ENCODE measurements around the gene KRTAP1-5.

GRCh38 chr17:41064301-41064700, 37.3 kb upstream of the KRTAP1-5 start:
- no peak for TF ChIP-seq YY1 (IDR thresholded peaks at IDR 0.05; ENCODE audit: low read depth)
- TF ChIP-seq CHD2 (IDR thresholded peaks at IDR 0.05; ENCODE audit: low read length, partially characterized antibody) = no peak
- TF ChIP-seq, protein P1, sequence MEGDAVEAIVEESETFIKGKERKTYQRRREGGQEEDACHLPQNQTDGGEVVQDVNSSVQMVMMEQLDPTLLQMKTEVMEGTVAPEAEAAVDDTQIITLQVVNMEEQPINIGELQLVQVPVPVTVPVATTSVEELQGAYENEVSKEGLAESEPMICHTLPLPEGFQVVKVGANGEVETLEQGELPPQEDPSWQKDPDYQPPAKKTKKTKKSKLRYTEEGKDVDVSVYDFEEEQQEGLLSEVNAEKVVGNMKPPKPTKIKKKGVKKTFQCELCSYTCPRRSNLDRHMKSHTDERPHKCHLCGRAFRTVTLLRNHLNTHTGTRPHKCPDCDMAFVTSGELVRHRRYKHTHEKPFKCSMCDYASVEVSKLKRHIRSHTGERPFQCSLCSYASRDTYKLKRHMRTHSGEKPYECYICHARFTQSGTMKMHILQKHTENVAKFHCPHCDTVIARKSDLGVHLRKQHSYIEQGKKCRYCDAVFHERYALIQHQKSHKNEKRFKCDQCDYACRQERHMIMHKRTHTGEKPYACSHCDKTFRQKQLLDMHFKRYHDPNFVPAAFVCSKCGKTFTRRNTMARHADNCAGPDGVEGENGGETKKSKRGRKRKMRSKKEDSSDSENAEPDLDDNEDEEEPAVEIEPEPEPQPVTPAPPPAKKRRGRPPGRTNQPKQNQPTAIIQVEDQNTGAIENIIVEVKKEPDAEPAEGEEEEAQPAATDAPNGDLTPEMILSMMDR (IDR thresholded peaks at IDR 0.05) = no peak
- TF ChIP-seq TEAD4 (IDR thresholded peaks at IDR 0.05; ENCODE audit: borderline replicate concordance, insufficient read depth) = no peak
- TF ChIP-seq POLR2AphosphoS5 (IDR thresholded peaks at IDR 0.05; ENCODE audit: low read depth, low read length) = no peak
- TF ChIP-seq, protein P2, sequence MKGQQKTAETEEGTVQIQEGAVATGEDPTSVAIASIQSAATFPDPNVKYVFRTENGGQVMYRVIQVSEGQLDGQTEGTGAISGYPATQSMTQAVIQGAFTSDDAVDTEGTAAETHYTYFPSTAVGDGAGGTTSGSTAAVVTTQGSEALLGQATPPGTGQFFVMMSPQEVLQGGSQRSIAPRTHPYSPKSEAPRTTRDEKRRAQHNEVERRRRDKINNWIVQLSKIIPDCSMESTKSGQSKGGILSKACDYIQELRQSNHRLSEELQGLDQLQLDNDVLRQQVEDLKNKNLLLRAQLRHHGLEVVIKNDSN (IDR thresholded peaks at IDR 0.05; ENCODE audit: borderline replicate concordance, low read depth) = no peak
- no peak for TF ChIP-seq RAD21 (IDR thresholded peaks at IDR 0.05; ENCODE audit: low read length)
- no peak for TF ChIP-seq SMC3 (IDR thresholded peaks at IDR 0.05; ENCODE audit: low read depth, low read length)
- no peak for TF ChIP-seq JUND (IDR thresholded peaks at IDR 0.05)

All from SK-N-SH (cell line).